HTR-8/SVneo (cell line): Measurements from ENCODE around the gene SCN8A.
"Not testable (repeated sequence)": the region's sequence is repeated elsewhere in the genome, so short reads cannot be mapped to it uniquely, and the experiment has no call there.

Source experiments
- DNase-seq: peaks from one replicate; pipeline ENCODE4 v3.0.0; 2011; ENCODE audit warnings: low spot score, mixed read lengths; ENCODE audit not compliant: insufficient read length
- FAIRE-seq: peaks from 2 replicates; lab custom pipeline; 2011; peaks lifted over from hg19 to GRCh38; lab: Jason Lieb, UNC

Gene SCN8A

GRCh38 chr12:51621156-51621922, 30.3 kb downstream of the SCN8A start:
- FAIRE-seq (peak; percentile 38), DNase-seq (no peak)

GRCh38 chr12:51622564-51622963, 31.5 kb downstream of the SCN8A start:
- DNase-seq: no peak
- FAIRE-seq: no peak

GRCh38 chr12:51625370-51625769, 34.3 kb downstream of the SCN8A start:
- FAIRE-seq (no peak), DNase-seq (no peak)

DNA sequence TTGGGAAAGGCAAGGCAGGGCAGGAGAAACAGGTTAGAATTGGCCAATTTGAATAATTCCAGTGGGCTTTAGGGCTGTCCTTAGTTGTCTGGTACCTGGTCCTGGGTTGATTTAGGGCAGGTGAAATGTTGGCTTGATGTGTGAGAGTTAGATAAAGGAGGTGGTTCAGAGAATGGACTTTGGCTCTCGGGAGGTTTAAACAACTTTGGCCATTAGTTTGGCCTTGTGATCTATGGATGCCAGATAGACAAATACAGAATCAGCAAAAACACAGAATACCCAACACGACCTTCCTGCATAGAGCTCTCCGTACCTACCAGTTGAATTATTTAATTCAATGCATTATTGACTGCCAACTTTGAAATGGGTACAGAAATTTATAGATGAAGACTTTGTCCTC, 35.1 kb downstream of the SCN8A start:
- no peak for DNase-seq
- no peak for FAIRE-seq

DNA sequence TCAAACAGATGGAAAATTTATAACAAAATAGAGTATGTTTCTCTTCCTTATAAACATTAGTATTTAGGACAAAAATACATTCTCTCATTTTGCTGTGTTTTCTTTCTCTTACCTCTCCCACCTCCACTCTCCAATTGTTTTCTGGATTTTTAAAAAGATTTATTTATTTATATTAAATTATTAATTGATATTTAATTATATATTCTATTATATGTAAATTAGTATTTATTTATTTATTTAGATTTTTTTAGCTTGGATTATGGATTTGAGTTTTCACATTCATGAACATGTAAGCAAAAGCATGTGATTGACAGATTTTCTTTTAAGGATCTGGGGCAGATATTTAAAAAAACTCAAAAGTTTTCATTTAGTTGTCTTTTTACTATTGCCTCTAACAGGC, 35.6 kb downstream of the SCN8A start:
- DNase-seq (no peak), FAIRE-seq (no peak)

DNA sequence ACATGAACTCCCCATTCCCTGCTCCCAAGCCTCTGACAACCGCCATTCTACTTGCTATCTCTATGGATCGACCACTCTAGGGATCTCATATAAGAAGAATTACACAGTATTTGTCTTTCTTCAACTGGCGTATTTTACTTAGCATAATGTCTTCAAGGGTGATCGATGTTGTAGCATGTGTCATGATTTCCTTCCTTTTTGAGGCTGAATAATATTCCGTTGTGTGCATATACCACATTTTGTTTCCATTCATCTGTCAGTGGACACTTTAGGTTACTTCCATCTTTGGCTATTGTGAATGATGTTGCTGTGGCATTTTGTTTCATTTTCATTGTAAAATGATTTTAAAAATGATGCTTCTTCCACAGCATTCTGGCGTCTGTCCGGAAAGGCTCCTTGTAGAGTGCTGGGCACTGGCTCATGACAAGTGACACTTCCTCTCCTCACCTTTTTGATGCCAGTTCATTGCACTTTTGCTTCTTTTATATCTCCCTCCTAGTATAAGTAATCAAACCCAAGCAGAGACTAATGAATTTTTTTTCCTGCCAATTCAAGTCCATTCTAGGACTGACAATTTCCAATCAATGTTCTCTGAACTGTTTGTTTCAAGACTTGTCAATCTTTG, 39.3 kb downstream of the SCN8A start:
- DNase-seq (no peak), FAIRE-seq (no peak)

GRCh38 chr12:51630986-51631385, 40.0 kb downstream of the SCN8A start:
- FAIRE-seq (no peak), DNase-seq (no peak)

- FAIRE-seq (peak; percentile 26), DNase-seq (no peak)
Measured at GRCh38 chr12:51631591-51631990, 40.6 kb downstream of the SCN8A start.

DNA sequence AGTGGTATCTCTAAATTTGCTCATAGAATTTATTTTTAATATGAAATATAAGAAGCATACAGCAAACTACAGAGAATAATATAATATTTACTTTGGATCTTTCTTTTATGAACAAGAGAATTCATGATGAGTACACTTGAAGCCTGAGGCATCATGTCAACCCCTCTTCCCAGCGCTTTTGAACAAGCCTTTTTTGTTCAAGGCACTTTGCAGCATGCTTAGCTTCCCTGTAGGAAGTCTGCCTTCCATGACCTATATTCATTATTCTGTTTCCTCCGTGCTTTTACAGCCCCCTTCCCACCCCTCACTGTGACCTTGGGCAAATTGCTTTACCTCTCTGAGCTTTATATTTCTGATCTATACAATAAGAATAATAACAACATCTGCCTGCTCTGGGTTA, 41.6 kb downstream of the SCN8A start:
- no peak for DNase-seq
- no peak for FAIRE-seq

DNA sequence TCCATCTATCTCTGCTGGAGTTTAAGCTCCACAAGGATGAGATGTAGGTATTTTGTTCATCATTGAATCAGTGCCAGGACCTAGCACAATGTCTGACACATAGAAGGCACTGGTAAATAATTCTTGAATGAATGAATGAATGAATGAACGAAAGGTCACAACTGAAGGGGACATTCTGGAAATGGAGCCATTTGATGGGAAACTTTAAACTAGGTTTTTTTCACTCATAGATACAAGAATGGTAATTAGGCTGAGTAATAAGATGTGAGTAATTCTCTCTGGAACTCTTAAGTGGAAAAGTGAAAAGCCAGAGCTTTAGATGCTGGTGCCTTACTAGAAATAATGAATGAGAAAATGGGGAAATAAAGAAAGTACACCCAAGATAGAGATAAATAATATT, 44.3 kb downstream of the SCN8A start:
- FAIRE-seq (no peak), DNase-seq (no peak)

GRCh38 chr12:51636581-51636980, 45.5 kb downstream of the SCN8A start:
- FAIRE-seq: no peak
- DNase-seq: peak; percentile 40

- DNase-seq (no peak), FAIRE-seq (no peak)
Measured at GRCh38 chr12:51636986-51637385, 46.0 kb downstream of the SCN8A start.

- no peak for DNase-seq
Measured at GRCh38 chr12:51639361-51639760, 48.3 kb downstream of the SCN8A start.

DNA sequence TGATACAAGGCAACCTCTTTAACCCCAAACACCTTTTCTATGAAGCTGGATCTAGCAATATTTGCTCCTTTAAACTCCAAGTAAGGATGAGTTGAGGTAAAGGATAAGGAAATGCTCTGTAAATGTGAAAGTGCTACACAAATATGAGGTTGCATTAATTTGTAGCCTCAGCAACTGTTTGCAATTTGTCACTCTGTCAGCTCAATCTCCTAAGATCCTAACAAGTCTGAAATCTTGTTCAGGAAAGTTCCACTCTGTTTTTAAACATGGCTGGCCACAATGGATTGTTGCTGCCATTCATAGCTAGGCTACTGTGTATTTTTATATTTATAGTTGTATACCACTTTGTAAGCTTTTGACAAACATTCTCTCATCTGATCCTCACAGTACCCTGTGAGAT, 51.3 kb downstream of the SCN8A start:
- no peak for DNase-seq
- FAIRE-seq: no peak

More at GRCh38 chr12:51639361-51639760, 48.3 kb downstream of the SCN8A start:
- no peak for FAIRE-seq

- DNase-seq (no peak), FAIRE-seq (no peak)
Measured at GRCh38 chr12:51643951-51644350, 52.9 kb downstream of the SCN8A start.

GRCh38 chr12:51644691-51645090, 53.7 kb downstream of the SCN8A start:
- DNase-seq, FAIRE-seq: not testable (repeated sequence)

GRCh38 chr12:51645961-51646360, 54.9 kb downstream of the SCN8A start:
- no peak for FAIRE-seq

GRCh38 chr12:51647647-51648046, 56.6 kb downstream of the SCN8A start:
- FAIRE-seq: no peak
- DNase-seq: no peak

More at GRCh38 chr12:51645961-51646360, 54.9 kb downstream of the SCN8A start:
- no peak for DNase-seq

DNA sequence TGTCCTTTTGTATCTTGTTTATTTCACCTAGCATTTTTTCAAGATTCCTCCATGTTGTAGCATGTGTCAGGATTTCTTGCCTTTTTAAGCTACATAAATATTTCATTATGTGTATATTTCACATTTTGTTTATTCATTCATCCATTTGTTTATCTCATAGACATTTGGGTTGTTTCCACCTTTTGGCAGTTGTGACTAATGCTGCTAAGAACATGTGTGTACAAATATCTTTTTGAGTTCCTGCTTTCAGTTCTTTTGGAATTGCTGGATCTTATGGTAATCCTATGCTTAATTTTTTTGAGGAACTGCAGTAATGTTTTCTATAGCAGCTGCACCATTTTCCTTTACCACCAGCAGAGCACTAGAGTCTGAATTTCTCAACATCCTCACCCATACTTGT, 62.4 kb downstream of the SCN8A start:
- no peak for DNase-seq
- no peak for FAIRE-seq

- DNase-seq (no peak), FAIRE-seq (no peak)
Measured at GRCh38 chr12:51661199-51661598, 70.2 kb downstream of the SCN8A start.

DNA sequence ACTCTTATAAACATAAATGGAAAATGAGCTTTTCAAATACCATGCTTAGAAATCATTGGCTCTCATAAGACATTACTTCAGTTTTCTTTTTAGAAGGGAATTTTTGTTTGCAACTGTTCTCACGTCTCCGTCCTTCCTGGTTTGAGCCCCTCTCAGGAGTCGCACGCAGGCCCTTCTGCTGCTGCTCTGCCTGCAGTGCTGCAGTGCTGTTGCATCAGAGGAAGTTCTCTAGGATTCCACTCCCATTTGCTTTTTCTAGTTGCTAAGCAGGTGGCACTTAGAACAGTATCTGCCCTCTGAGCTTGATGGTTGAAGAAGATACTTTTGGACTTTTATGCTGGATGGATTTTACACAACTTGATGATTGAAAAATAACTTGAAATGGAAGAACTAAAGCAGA, 70.8 kb downstream of the SCN8A start:
- DNase-seq: no peak
- no peak for FAIRE-seq

DNA sequence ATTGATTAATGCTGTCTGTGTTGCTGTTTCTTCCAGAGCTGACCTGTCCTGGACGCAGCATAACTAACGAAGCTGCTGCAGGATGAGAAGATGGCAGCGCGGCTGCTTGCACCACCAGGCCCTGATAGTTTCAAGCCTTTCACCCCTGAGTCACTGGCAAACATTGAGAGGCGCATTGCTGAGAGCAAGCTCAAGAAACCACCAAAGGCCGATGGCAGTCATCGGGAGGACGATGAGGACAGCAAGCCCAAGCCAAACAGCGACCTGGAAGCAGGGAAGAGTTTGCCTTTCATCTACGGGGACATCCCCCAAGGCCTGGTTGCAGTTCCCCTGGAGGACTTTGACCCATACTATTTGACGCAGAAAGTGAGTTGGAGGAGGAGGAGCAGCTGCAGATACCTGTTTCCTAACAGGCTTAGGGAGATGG, 71.7 kb downstream of the SCN8A start:
- FAIRE-seq (no peak), DNase-seq (no peak)
